ENCODE data around the gene GRM1. TPM values are rescaled to one million over a fixed set of nuclear protein-coding genes. Genes with fewer than 3 reads are reported as not detected.
"Not testable (repeated sequence)": the region's sequence is repeated elsewhere in the genome, so short reads cannot be mapped to it uniquely, and the experiment has no call there.

Gene GRM1
- total RNA-seq, 1 experiment from 2014 or later: 0.02 TPM

GRCh38 chr6:146191166-146191565 lies 162.3 kb downstream of the GRM1 start:
- no peak for DNase-seq (ENCODE audit: low spot score)

GRCh38 chr6:146191612-146192011 lies 162.8 kb downstream of the GRM1 start:
- no peak for DNase-seq (ENCODE audit: low spot score)

- DNase-seq (ENCODE audit: low spot score): no peak
These were observed 165.6 kb downstream of the GRM1 start for GRCh38 chr6:146194434-146194833.

- no peak for DNase-seq (ENCODE audit: low spot score)
These were observed 171.3 kb downstream of the GRM1 start for GRCh38 chr6:146200176-146200575.

GRCh38 chr6:146202570-146202969 lies 173.7 kb downstream of the GRM1 start:
- no peak for DNase-seq (ENCODE audit: low spot score)

GRCh38 chr6:146209942-146210341 lies 181.1 kb downstream of the GRM1 start:
- DNase-seq (ENCODE audit: low spot score): no peak

GRCh38 chr6:146210406-146211083 lies 181.7 kb downstream of the GRM1 start:
- DNase-seq (ENCODE audit: low spot score): no peak

- DNase-seq (ENCODE audit: low spot score): no peak
These were observed 182.8 kb downstream of the GRM1 start for GRCh38 chr6:146211646-146212045.

GRCh38 chr6:146212781-146213180 lies 183.9 kb downstream of the GRM1 start:
- no peak for DNase-seq (ENCODE audit: low spot score)

GRCh38 chr6:146219101-146219500 lies 190.2 kb downstream of the GRM1 start:
- DNase-seq (ENCODE audit: low spot score): no peak

GRCh38 chr6:146224449-146224848 lies 195.6 kb downstream of the GRM1 start:
- no peak for DNase-seq (ENCODE audit: low spot score)

- no peak for DNase-seq (ENCODE audit: low spot score)
These were observed 196.1 kb downstream of the GRM1 start for GRCh38 chr6:146224988-146225387.

- no peak for DNase-seq (ENCODE audit: low spot score)
These were observed 211.5 kb downstream of the GRM1 start for GRCh38 chr6:146240322-146240721.

- DNase-seq (ENCODE audit: low spot score): no peak
These were observed 211.9 kb downstream of the GRM1 start for GRCh38 chr6:146240807-146241206.

- DNase-seq (ENCODE audit: low spot score): not testable (repeated sequence)
These were observed 214.8 kb downstream of the GRM1 start for GRCh38 chr6:146243646-146244045.

- DNase-seq (ENCODE audit: low spot score): no peak
These were observed 215.8 kb downstream of the GRM1 start for GRCh38 chr6:146244630-146245143.

- DNase-seq (ENCODE audit: low spot score): no peak
These were observed 217.2 kb downstream of the GRM1 start for GRCh38 chr6:146246028-146246427.

GRCh38 chr6:146253691-146254090 lies 224.8 kb downstream of the GRM1 start:
- DNase-seq (ENCODE audit: low spot score): no peak

- no peak for DNase-seq (ENCODE audit: low spot score)
These were observed 229.3 kb downstream of the GRM1 start for GRCh38 chr6:146258206-146258605.

GRCh38 chr6:146260886-146261285 lies 232.0 kb downstream of the GRM1 start:
- no peak for DNase-seq (ENCODE audit: low spot score)

GRCh38 chr6:146265056-146265455 lies 236.2 kb downstream of the GRM1 start:
- no peak for DNase-seq (ENCODE audit: low spot score)

GRCh38 chr6:146267447-146267846 lies 238.6 kb downstream of the GRM1 start:
- DNase-seq (ENCODE audit: low spot score): no peak

GRCh38 chr6:146267946-146268345 lies 239.1 kb downstream of the GRM1 start:
- no peak for DNase-seq (ENCODE audit: low spot score)

GRCh38 chr6:146269482-146269881 lies 240.6 kb downstream of the GRM1 start:
- DNase-seq (ENCODE audit: low spot score): no peak
